ENCODE results near the gene ZNF579.

GRCh38 chr19:55594996-55595545, 14.4 kb upstream of the ZNF579 start:
- no peak for TF ChIP-seq POLR2A (IDR thresholded peaks at IDR 0.05; ENCODE audit: low read depth, low read length)
- TF ChIP-seq SPI1 (IDR thresholded peaks at IDR 0.05; ENCODE audit: low read depth, low read length), result no peak
- TF ChIP-seq TAF1 (IDR thresholded peaks at IDR 0.05; ENCODE audit: low read depth, low read length), result no peak
- TF ChIP-seq POLR2AphosphoS5 (IDR thresholded peaks at IDR 0.05; ENCODE audit: low read depth, low read length), result no peak
- no peak for TF ChIP-seq PAX5 (IDR thresholded peaks at IDR 0.05; ENCODE audit: insufficient read depth, low read length, severe bottlenecking)
